ENCODE measurements around the gene MYLK4. TPM values are rescaled to one million over a fixed set of nuclear protein-coding genes. Genes with fewer than 3 reads are reported as not detected.

The MYLK4 gene
- total RNA-seq, 1 experiment from 2014 or later = 0.26 TPM

DNA sequence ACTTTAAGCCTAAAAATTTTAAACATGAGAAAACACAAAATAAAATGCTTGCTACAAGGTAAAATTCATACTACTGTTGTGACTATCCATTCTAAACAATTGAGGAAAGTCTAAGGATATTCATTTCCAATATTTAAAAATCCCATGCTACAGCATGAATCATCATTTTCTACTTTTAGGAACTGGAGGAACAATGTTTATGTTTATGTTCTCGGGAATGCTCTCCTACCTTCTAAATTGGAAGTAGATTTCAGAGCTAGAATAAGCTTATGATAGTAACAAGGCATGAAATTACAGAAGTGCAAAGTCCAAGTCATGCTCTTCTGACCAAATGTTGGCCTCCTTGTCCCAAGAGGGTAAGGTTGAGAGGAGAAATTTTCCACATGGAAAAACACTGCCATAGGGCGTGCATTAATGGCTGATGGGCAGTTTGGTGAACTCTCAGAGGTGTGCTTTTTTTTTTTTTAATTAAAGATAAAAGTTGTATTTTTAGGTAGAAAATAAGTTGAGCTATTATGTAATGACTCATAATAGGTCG, 6.0 kb upstream of the MYLK4 start:
- H3K9me3 ChIP-seq (replicated peaks) = no peaks in the 10 kb centered on the region
- H3K27me3 ChIP-seq (replicated peaks) = no peaks in the 10 kb centered on the region
- H3K36me3 ChIP-seq = no peaks in the 10 kb centered on the region
- peaks cover 50% of the 10 kb centered on the region for H3K4me1 ChIP-seq (replicated peaks)
- peak overlapping the region; percentile 54 for H3K27ac ChIP-seq
- DNase-seq (ENCODE audit: low read depth in 1 of 2, low spot score in 2 of 2) = peak in 1 of 2 experiments; percentile 41
- no peak overlapping the region for H3K4me3 ChIP-seq

DNA sequence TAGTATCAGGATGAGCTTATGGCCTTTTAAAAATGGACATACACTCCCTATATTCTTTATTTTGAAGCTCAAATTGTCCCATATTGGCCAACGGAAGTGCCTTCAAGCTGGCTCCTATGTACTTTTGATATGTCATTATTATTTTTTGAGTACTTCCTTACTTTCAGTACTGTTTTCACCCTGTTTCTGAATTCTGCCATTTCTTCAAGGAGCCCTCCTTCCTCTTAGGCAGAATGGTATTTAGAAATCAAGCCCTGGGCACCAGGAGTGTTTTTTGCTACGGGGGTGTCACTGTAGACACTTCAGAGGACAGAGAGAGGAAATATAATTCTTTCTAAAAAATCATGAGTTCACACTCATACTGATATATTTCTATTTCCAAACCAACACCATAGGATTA, 5.5 kb upstream of the MYLK4 start:
- H3K27me3 ChIP-seq (replicated peaks) = no peaks in the 10 kb centered on the region
- DNase-seq (ENCODE audit: low read depth in 1 of 2, low spot score in 2 of 2) = no peak
- no peak overlapping the region for H3K4me3 ChIP-seq
- no peaks in the 10 kb centered on the region for H3K36me3 ChIP-seq
- H3K4me1 ChIP-seq (replicated peaks) = peaks cover 50% of the 10 kb centered on the region
- H3K27ac ChIP-seq = peak overlapping the region; percentile 54
- H3K9me3 ChIP-seq (replicated peaks) = no peaks in the 10 kb centered on the region

DNA sequence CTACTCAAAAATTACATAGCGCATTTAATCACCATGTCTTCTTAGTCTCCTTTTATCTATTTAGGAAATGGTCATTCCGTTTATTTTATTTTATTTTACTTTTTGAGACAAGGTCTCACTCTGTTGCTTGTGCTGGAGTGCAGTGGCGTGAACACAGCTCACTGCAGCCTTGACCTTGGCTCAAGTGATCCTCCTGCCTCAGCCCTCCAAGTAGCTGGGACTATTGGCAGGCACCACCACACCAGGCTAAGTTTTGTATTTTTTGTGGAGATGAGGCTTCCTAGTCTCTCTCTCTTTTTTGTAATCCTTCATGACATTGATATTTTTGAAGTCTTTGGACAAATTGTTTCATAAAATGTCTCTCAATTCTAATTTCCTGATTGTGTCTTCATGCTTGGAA, 4.7 kb upstream of the MYLK4 start:
- Histone ChIP-seq H3K9me3 (replicated peaks) (no peaks in the 10 kb centered on the region), H3K27ac (no peak overlapping the region), H3K4me3 (no peak overlapping the region), H3K4me1 (replicated peaks) (peaks cover 58% of the 10 kb centered on the region), H3K27me3 (replicated peaks) (no peaks in the 10 kb centered on the region), H3K36me3 (no peaks in the 10 kb centered on the region)
- DNase-seq (ENCODE audit: low read depth in 1 of 2, low spot score in 2 of 2) = no peak

DNA sequence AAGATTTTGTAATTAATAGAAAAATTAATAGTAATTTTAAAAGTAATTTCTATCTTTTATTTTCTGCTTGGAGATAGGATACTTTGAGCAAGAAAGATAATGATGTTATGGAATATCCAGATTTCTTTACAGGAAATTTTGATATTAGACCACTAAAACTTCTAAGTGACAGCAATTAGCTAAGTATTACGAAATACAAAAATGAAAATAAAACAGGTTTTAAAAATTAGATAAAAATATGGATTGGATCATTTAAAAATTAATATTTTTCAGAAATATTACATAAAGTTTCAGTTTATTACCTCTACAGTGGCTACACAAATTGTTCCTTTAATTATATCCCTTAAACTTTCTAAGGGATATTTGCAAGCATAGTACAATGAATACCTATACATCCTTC, 4.2 kb upstream of the MYLK4 start:
- DNase-seq (ENCODE audit: low read depth in 1 of 2, low spot score in 2 of 2) = no peak
- peaks cover 62% of the 10 kb centered on the region for H3K4me1 ChIP-seq (replicated peaks)
- no peak overlapping the region for H3K27ac ChIP-seq
- no peaks in the 10 kb centered on the region for H3K27me3 ChIP-seq (replicated peaks)
- no peaks in the 10 kb centered on the region for H3K9me3 ChIP-seq (replicated peaks)
- H3K36me3 ChIP-seq = no peaks in the 10 kb centered on the region
- H3K4me3 ChIP-seq = no peak overlapping the region

DNA sequence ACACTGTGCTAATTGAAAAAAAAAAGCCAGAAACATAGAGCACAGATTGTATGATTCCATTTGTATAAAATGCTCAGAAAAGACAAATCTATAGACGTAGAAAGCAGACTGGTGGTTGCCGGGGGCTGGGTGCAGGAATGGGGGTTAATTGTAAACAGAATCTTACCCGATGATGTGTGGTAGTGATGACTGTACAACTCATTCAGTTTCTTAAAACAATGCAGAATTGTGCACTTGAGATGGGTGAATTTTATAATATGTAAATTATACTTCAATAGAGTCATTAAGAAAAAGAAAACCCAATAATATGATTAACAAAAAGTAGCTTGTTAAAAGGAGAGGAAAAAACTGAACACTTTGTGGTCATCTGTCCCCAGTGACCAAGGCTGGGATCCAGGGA, 3.7 kb upstream of the MYLK4 start:
- peak overlapping the region; percentile 29 for H3K27ac ChIP-seq
- peak in 1 of 2 experiments; percentile 57 for DNase-seq (ENCODE audit: low read depth in 1 of 2, low spot score in 2 of 2)
- no peaks in the 10 kb centered on the region for H3K9me3 ChIP-seq (replicated peaks)
- no peak overlapping the region for H3K4me3 ChIP-seq
- H3K4me1 ChIP-seq (replicated peaks) = peaks cover 62% of the 10 kb centered on the region
- H3K36me3 ChIP-seq = no peaks in the 10 kb centered on the region
- no peaks in the 10 kb centered on the region for H3K27me3 ChIP-seq (replicated peaks)

DNA sequence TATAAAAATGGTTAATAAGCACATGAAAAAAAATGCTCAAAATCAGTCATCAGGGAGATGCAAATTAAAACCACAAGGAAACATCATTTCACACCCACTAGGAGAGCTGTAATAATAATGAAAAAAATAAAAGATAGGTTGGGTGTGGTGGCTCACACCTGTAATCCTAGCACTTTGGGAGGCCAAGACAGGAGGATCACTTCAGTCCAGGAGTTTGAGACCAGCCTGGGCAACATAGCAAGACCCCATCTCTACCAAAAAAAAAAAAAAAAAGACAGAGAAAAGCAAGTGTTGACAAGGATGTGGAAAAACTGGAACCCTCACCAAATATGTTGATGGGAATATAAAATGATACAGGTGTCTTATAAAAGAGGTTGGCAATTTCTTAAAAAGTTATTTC, 3.0 kb upstream of the MYLK4 start:
- no peaks in the 10 kb centered on the region for H3K9me3 ChIP-seq (replicated peaks)
- peak overlapping the region; percentile 51 for H3K27ac ChIP-seq
- H3K36me3 ChIP-seq = no peaks in the 10 kb centered on the region
- DNase-seq (ENCODE audit: low read depth in 1 of 2, low spot score in 2 of 2) = no peak
- no peak overlapping the region for H3K4me3 ChIP-seq
- H3K27me3 ChIP-seq (replicated peaks) = no peaks in the 10 kb centered on the region
- H3K4me1 ChIP-seq (replicated peaks) = peaks cover 62% of the 10 kb centered on the region

DNA sequence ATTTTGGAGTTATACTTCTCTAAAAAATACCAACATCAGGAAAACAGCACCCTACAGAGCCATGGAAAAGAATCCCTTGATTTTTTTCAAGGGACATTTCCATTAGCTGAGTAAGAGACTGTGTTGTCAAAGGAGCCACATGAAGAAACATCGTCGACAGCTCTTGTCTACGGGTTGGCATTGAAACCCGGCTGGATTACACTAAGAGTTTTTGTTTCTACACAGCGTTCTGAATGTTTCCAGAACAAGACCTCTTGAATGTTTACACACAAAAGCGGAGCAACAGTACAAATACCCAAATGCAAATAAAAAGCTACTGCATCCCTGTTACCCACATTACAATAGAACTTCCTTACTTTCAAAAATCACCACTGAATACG, 2.4 kb upstream of the MYLK4 start:
- Histone ChIP-seq H3K27ac (peak overlapping the region; percentile 51), H3K27me3 (replicated peaks) (no peaks in the 10 kb centered on the region), H3K36me3 (no peaks in the 10 kb centered on the region), H3K4me1 (replicated peaks) (peaks cover 62% of the 10 kb centered on the region), H3K9me3 (replicated peaks) (no peaks in the 10 kb centered on the region), H3K4me3 (no peak overlapping the region)
- DNase-seq (ENCODE audit: low read depth in 1 of 2, low spot score in 2 of 2) = peak in 1 of 2 experiments; percentile 53

DNA sequence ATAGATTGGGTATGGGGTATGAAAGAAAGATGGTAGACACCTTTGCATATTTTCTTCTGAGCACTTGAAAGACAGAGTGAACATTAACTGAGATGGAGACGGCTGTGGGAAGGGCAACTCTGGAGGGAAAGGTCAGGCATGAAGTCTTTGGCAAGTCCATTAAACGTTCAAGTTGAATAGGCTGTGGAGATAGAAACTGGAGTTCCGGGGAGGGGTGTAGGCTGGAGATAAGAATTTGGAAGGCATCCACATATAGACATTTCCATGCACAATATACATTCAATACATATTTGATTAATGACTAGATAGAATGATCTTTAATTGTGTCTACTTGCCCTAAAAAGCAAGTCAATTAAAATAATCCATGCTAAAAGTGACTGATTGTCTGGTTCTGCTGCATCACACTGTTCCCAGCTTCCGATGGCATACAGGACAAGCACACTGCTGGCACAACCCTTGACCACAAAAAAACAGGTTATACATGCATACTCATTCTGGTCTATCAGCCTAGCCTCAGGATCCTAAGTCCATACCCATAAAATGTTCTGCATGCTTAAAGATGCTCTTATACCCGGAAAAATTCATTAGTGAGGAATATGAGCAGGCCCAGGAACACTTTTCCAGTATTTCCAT, 1.9 kb upstream of the MYLK4 start:
- peak in 1 of 2 experiments; percentile 19 for DNase-seq (ENCODE audit: low read depth in 1 of 2, low spot score in 2 of 2)
- no peaks in the 10 kb centered on the region for H3K9me3 ChIP-seq (replicated peaks)
- H3K27me3 ChIP-seq (replicated peaks) = no peaks in the 10 kb centered on the region
- peaks cover 62% of the 10 kb centered on the region for H3K4me1 ChIP-seq (replicated peaks)
- H3K4me3 ChIP-seq = no peak overlapping the region
- H3K27ac ChIP-seq = peak overlapping the region; percentile 51
- no peaks in the 10 kb centered on the region for H3K36me3 ChIP-seq

DNA sequence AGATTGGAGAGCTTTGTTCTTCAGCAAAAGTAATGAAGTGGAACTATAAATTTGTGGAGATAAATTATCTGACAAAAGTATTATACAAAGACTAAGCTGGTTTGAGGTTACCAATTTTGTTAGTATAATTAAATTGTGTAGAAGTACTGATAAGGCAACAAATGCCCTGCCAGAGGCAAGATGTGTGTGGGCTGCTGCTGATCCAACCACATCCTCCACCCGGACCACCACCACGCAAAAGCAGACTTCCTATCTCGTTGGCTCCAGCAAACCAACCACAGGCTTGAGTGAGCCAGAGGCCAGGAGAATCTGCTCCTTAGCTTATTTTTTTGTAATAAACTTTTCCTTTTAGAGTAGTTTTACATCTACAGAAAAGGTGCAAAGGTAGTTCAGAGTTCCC, 1.1 kb upstream of the MYLK4 start:
- Histone ChIP-seq H3K36me3 (no peaks in the 10 kb centered on the region), H3K27me3 (replicated peaks) (no peaks in the 10 kb centered on the region), H3K4me1 (replicated peaks) (peaks cover 57% of the 10 kb centered on the region), H3K27ac (peak overlapping the region; percentile 51), H3K4me3 (no peak overlapping the region), H3K9me3 (replicated peaks) (no peaks in the 10 kb centered on the region)
- peak; percentile 79 to 92 for DNase-seq (ENCODE audit: low read depth in 1 of 2, low spot score in 2 of 2)

DNA sequence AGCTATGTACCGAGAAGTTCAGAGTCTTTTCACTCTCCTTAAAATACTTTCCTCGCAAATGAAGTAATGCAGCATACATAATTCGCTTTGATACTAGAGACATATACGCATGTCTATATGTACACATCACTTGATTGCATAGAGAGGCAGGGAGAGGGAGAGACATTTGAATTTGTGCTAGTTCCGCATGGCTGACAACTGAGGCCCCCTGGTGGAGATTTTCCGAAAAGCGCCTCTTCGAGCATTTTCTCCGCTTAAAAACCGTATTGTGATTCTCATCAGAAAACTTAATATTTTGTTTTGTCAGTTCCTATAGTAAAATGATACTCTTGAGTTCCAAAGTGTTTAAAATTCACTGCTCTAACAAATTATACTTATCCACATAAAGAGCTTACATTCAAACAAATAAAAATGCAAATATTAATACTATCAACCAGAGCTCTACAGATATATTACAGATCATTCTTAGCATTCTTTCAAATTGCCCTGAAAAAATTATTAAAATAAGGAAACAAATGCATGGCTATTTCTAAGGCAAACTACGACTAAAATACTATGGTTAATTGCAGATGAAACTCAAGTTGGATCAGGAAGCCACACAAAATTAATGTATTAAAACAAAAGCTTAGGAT, 637 bp downstream of the MYLK4 start:
- Histone ChIP-seq H3K4me1 (replicated peaks) (peaks cover 53% of the 10 kb centered on the region), H3K36me3 (no peaks in the 10 kb centered on the region), H3K4me3 (no peak overlapping the region), H3K27me3 (replicated peaks) (no peaks in the 10 kb centered on the region), H3K27ac (no peak overlapping the region), H3K9me3 (replicated peaks) (no peaks in the 10 kb centered on the region)
- peak in 1 of 2 experiments; percentile 45 for DNase-seq (ENCODE audit: low read depth in 1 of 2, low spot score in 2 of 2)

DNA sequence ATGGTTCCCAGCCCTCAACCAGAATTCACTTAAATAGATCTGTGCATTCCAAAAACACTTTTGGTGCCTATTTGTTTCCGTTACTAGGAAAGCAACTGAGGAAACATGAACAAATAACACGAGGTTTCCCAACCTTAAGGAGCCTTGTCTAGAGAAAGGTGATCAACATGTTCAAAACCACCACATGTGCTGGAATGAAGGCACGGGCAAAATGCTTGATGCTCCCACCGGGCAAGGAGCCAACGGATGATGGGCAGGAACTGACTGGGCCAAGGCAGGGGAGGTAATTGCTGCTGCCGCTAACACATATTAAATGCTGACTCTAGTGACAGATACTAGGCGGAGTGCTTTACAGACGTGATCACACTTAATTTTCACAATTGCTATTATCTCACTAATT, 2.5 kb downstream of the MYLK4 start:
- Histone ChIP-seq H3K27ac (no peak overlapping the region), H3K9me3 (replicated peaks) (no peaks in the 10 kb centered on the region), H3K4me1 (replicated peaks) (peaks cover 35% of the 10 kb centered on the region), H3K36me3 (no peaks in the 10 kb centered on the region), H3K27me3 (replicated peaks) (no peaks in the 10 kb centered on the region), H3K4me3 (no peak overlapping the region)
- no peak for DNase-seq (ENCODE audit: low read depth in 1 of 2, low spot score in 2 of 2)

DNA sequence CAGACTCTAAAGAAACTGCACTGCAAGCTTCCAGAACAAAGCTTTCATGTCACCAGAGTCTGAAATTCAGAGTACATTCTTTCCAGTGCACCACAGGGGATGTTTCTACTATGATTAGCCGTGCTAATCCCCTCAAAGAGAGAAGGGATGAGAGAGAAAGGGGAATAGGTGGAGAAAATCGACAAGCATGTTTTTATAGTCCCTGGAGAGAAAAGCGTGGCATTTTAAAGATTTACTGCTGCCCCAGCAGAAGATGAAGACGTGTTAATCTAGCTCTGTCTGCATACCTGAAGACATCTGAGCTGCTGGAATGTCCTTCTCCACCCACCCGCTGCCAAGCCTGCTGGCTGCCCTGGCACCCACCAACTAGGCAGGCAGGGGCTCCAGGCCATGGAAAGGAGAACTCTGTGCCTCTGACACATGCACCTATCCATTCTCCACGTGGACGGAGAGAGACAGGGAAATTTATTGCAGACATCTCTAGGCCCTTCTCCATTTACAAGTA, 4.1 kb downstream of the MYLK4 start:
- Histone ChIP-seq H3K27ac (no peak overlapping the region), H3K4me3 (no peak overlapping the region), H3K4me1 (replicated peaks) (peaks cover 20% of the 10 kb centered on the region), H3K36me3 (no peaks in the 10 kb centered on the region), H3K27me3 (replicated peaks) (no peaks in the 10 kb centered on the region), H3K9me3 (replicated peaks) (no peaks in the 10 kb centered on the region)
- no peak for DNase-seq (ENCODE audit: low read depth in 1 of 2, low spot score in 2 of 2)

DNA sequence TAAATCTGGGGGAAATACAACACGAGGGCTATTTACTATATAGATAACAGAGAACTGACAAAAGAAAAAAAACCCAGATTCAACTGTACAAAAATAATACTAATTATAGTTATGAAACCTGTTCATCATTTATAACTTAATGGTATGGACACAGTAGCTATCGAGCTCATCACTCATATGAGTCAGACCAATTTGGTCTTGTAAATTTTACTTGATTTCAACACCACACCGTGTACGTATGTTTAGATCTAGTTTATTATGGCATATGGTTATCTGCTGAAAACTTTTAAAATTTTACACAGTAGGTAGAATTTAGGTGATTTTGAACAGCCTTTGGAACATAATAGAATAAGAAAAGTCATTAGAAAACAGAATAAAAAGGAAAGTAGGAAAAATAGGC, 5.5 kb downstream of the MYLK4 start:
- H3K4me3 ChIP-seq = no peak overlapping the region

DNA sequence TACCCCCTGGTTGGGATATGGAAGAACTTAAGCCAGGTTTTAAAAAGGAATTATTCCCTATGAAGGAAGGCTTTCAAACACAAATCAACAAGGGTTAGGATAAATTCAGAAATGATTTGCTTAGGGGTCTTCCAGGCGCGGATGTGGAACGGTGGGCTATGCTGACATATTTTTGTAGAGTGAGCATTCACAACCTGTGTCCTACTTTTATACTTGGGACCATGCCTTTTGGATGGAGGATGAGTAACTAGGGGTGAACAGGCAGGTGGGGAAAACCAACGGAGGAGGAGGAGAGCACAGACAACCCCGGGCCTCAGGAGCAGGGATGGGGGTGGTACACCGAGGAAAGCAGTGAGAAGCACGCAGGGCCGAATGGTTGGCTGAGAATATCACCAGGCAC, 5.9 kb downstream of the MYLK4 start:
- Histone ChIP-seq H3K36me3 (no peaks in the 10 kb centered on the region), H3K27me3 (replicated peaks) (no peaks in the 10 kb centered on the region), H3K4me3 (no peak overlapping the region), H3K27ac (no peak overlapping the region), H3K9me3 (replicated peaks) (no peaks in the 10 kb centered on the region), H3K4me1 (replicated peaks) (peaks cover 7% of the 10 kb centered on the region)
- no peak for DNase-seq (ENCODE audit: low read depth in 1 of 2, low spot score in 2 of 2)

More for the DNA sequence above, 5.5 kb downstream of the MYLK4 start:
- Histone ChIP-seq H3K27ac (no peak overlapping the region), H3K27me3 (replicated peaks) (no peaks in the 10 kb centered on the region), H3K36me3 (no peaks in the 10 kb centered on the region), H3K9me3 (replicated peaks) (no peaks in the 10 kb centered on the region), H3K4me1 (replicated peaks) (peaks cover 6% of the 10 kb centered on the region)
- no peak for DNase-seq (ENCODE audit: low read depth in 1 of 2, low spot score in 2 of 2)
